KMS-11 (cell line): ENCODE results near the gene FALEC.

ENCODE experiments used
- H2AFZ ChIP-seq: fragments of 200-600 bp; sonication (generic); 2 replicates; pipeline ENCODE4 v1.6.1; 2016; ENCODE audit warnings: antibody characterized with exemption, mixed run types, low read depth
- H3K27ac ChIP-seq: fragments of 200-600 bp; sonication (generic); 2 replicates; pipeline ENCODE4 v1.6.1; 2016; ENCODE audit warnings: mild to moderate bottlenecking, mixed run types
- H3K27me3 ChIP-seq: fragments of 200-600 bp; sonication (generic); 2 replicates; pipeline ENCODE4 v1.6.1; 2017; ENCODE audit warnings: mild to moderate bottlenecking, low read depth, mixed run types, moderate library complexity; ENCODE audit not compliant: insufficient read depth
- H3K36me3 ChIP-seq: fragments of 200-600 bp; sonication (generic); 2 replicates; pipeline ENCODE4 v1.6.1; 2017; ENCODE audit warnings: mild to moderate bottlenecking, mixed run types; ENCODE audit not compliant: insufficient read depth
- H3K4me1 ChIP-seq: fragments of 200-600 bp; sonication (generic); 2 replicates; pipeline ENCODE4 v1.6.1; 2016; ENCODE audit warnings: mild to moderate bottlenecking, low read depth, mixed run types; ENCODE audit not compliant: poor library complexity, severe bottlenecking
- H3K4me2 ChIP-seq: fragments of 200-600 bp; sonication (generic); 2 replicates; pipeline ENCODE4 v1.7.0; 2016; ENCODE audit warnings: mild to moderate bottlenecking, mixed run types
- H3K4me3 ChIP-seq: fragments of 200-600 bp; sonication (generic); IDR thresholded peaks from 2 replicates; pipeline ENCODE4 v1.6.1; 2017; ENCODE audit warnings: low read depth, low read length, mixed read lengths; ENCODE audit not compliant: insufficient read depth
- H3K79me2 ChIP-seq: fragments of 200-600 bp; sonication (generic); 2 replicates; pipeline ENCODE4 v1.6.1; 2016; ENCODE audit warnings: low read depth, mixed run types; ENCODE audit not compliant: insufficient read depth
- H3K9ac ChIP-seq: fragments of 200-600 bp; sonication (generic); 2 replicates; pipeline ENCODE4 v1.6.1; 2016; ENCODE audit warnings: mild to moderate bottlenecking, mixed run types
- H4K20me1 ChIP-seq: fragments of 200-600 bp; sonication (generic); 2 replicates; pipeline ENCODE4 v1.6.1; 2016; ENCODE audit warnings: mild to moderate bottlenecking, mixed run types; ENCODE audit not compliant: insufficient read depth
- CTCF ChIP-seq: fragments of 200-600 bp; sonication (generic); conservative IDR thresholded peaks from 2 replicates; pipeline ENCODE4 v1.6.1; 2017; ENCODE audit warnings: low read depth, mild to moderate bottlenecking, antibody characterized with exemption, low read length, moderate library complexity, mixed read lengths

The FALEC gene

GRCh38 chr1:150558303-150558704 is 42.8 kb downstream of the FALEC start:
- Histone ChIP-seq H2AFZ (no peak overlapping the region), H3K36me3 (no peaks in the 10 kb centered on the region), H3K4me2 (no peak overlapping the region), H3K9ac (no peak overlapping the region), H4K20me1 (no peaks in the 10 kb centered on the region), H3K4me3 (no peak overlapping the region), H3K27ac (no peak overlapping the region), H3K27me3 (no peaks in the 10 kb centered on the region), H3K4me1 (peaks cover 24% of the 10 kb centered on the region), H3K79me2 (0 out of 2 replicates have a peak, but pooled peaks cover 7% of the 10 kb centered on the region)
- no peak for TF ChIP-seq CTCF

DNA sequence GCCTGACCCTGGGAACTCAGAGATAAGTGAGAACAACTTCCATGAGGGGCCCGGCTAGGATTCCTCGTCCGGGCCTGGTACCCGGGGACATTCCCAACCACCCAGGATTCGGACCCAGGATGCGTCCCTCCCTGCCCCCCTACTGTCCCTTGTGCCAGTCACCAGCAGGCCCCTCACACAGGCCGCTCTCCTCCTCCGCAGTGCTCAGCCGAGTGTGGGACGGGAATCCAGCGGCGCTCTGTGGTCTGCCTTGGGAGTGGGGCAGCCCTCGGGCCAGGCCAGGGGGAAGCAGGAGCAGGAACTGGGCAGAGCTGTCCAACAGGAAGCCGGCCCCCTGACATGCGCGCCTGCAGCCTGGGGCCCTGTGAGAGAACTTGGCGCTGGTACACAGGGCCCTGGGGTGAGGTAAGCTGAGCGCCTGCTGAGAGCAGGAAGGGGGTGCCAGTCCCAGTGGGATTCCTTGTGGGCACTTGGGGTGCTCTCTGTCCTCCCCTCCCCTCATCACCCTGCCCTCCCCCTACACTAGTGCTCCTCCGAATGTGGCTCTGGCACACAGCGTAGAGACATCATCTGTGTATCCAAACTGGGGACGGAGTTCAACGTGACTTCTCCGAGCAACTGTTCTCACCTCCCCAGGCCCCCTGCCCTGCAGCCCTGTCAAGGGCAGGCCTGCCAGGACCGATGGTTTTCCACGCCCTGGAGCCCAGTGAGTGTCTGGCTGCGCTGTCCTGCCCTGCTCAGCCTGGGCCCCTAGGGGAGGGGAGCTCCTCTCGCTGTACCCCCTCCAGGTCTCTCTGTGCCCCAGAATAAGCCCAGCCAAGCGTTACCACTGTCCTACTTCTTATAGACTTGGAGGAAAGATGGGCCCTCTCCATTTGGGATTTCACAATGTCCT is 43.5 kb downstream of the FALEC start:
- H4K20me1 ChIP-seq = no peaks in the 10 kb centered on the region
- 0 out of 2 replicates have a peak, but pooled peaks cover 7% of the 10 kb centered on the region for H3K79me2 ChIP-seq
- peaks cover 31% of the 10 kb centered on the region for H3K4me1 ChIP-seq
- H3K27me3 ChIP-seq = no peaks in the 10 kb centered on the region
- H3K27ac ChIP-seq = no peak overlapping the region
- H3K9ac ChIP-seq = no peak overlapping the region; the same call in 1 of the 2 replicates
- no peak overlapping the region for H3K4me3 ChIP-seq
- no peak overlapping the region for H2AFZ ChIP-seq
- TF ChIP-seq CTCF = no peak
- H3K4me2 ChIP-seq = no peak overlapping the region
- no peaks in the 10 kb centered on the region for H3K36me3 ChIP-seq

DNA sequence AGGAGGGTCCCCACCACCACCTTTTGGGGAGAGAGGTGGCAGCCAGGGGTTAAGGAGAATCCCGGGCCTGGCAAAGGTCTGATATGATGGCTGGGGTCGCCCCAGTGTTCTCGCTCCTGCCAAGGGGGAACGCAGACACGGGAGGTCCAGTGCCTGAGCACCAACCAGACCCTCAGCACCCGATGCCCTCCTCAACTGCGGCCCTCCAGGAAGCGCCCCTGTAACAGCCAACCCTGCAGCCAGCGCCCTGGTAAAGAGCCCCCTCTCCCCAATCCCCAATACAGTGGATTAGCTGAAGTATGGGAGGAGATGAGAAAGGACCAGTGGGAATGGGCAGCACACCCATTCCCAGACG is 44.1 kb downstream of the FALEC start:
- Histone ChIP-seq H4K20me1 (no peaks in the 10 kb centered on the region), H3K27me3 (no peaks in the 10 kb centered on the region), H3K4me2 (peak overlapping the region; percentile 100; the same call in 1 of the 2 replicates), H3K4me3 (no peak overlapping the region), H3K9ac (no peak overlapping the region; the same call in 1 of the 2 replicates), H3K79me2 (peaks cover 9% of the 10 kb centered on the region; the same call in 1 of the 2 replicates), H2AFZ (peak overlapping the region; percentile 81; the same call in 1 of the 2 replicates), H3K4me1 (peaks cover 37% of the 10 kb centered on the region), H3K36me3 (no peaks in the 10 kb centered on the region), H3K27ac (no peak overlapping the region)
- TF ChIP-seq CTCF = no peak

DNA sequence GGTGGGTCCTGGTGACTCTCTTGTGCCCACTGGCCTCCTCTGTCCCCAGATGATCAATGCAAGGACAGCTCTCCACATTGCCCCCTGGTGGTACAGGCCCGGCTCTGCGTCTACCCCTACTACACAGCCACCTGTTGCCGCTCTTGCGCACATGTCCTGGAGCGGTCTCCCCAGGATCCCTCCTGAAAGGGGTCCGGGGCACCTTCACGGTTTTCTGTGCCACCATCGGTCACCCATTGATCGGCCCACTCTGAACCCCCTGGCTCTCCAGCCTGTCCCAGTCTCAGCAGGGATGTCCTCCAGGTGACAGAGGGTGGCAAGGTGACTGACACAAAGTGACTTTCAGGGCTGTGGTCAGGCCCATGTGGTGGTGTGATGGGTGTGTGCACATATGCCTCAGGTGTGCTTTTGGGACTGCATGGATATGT is 44.5 kb downstream of the FALEC start:
- TF ChIP-seq CTCF = peak; percentile 100
- peaks cover 13% of the 10 kb centered on the region; the same call in 1 of the 2 replicates for H3K79me2 ChIP-seq
- peak overlapping the region; percentile 58; the same call in 1 of the 2 replicates for H3K9ac ChIP-seq
- peak overlapping the region; percentile 77 for H3K27ac ChIP-seq
- peak overlapping the region; percentile 100 for H3K4me2 ChIP-seq
- no peaks in the 10 kb centered on the region for H4K20me1 ChIP-seq
- H3K36me3 ChIP-seq = no peaks in the 10 kb centered on the region
- H3K4me3 ChIP-seq = no peak overlapping the region
- H3K4me1 ChIP-seq = peaks cover 41% of the 10 kb centered on the region
- H2AFZ ChIP-seq = peak overlapping the region; percentile 81
- H3K27me3 ChIP-seq = no peaks in the 10 kb centered on the region
